HS-27A (cell line): ENCODE results near the gene TATDN2.

Source experiments
- DNase-seq: peaks from one replicate; pipeline ENCODE4 v3.0.0-alpha.2; 2012; ENCODE audit warnings: low read depth, missing footprints

TATDN2 gene

GRCh38 chr3:10319804-10320203, 71.5 kb downstream of the TATDN2 start:
- no peak for DNase-seq

DNA sequence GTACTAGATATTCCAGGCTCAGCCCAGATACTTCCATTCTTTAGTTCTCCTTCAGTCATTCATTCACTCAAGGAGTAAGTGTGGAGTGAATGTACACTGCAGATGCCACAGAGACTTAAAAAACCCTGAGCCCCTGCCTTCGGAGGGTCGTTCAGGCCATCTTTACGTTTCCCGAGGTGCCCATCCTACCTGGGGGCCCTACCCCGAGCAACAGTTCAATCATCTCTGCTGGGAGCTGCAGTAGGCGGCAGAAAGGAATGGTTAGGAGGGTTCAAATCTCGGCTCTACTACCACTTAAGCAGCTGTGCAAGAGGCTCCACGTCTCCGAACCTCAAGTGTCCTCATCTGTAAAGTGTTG, 72.0 kb downstream of the TATDN2 start:
- DNase-seq, result no peak

DNA sequence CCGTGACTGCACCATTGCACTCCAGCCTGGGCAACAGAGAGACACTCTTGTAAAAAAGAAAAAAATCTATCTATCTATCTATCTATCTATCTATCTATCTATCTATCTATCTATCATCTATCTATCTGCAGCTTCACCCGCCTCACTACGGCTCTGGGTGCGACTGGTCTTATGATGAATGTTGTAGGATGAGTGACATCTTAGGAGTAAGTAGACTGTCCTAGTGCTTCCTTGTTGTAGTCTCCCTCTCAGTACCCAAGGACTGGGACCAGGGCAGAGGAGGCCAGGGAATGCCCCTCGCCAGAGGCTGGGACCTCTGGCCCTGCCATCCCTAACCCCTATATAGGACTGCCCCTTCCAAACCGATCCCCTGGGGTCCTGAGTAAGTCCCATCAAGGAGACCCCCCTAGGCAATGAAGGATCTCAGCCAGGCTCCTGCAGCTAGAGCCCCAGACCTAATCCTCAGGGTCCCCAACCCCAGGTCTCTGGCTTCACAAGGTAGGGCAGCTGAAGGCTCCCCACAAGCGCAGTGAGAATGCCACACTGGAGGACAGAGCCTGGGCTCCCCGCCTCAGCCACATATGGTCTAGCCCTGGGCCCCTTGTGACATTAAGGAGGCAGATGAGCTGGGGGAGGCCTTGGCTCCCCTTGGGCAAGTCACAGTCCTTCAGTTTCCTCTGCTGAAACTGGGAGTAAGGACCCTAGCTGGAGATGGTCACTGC, 73.5 kb downstream of the TATDN2 start:
- no peak for DNase-seq

DNA sequence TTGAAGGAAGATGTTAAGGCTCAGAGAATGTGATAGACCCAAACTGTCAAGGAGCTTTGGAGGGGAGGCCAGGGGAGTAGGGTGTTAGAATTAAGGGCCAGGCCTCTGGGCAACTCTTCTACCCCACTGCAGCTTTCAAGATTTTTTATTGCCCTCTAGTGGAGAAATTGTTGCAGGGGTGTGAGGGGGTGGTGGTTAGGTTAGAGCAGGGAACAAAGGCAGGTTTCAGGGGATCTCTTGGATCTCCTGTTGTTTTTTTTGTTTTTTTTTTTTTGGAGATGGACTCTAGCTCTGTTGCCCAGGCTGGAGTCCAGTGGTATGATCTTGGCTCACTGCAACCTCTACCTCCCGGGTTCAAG, 74.1 kb downstream of the TATDN2 start:
- DNase-seq, result no peak

GRCh38 chr3:10327592-10327991, 79.3 kb downstream of the TATDN2 start:
- DNase-seq, result no peak

GRCh38 chr3:10328460-10329071, 80.3 kb downstream of the TATDN2 start:
- DNase-seq, result no peak

DNA sequence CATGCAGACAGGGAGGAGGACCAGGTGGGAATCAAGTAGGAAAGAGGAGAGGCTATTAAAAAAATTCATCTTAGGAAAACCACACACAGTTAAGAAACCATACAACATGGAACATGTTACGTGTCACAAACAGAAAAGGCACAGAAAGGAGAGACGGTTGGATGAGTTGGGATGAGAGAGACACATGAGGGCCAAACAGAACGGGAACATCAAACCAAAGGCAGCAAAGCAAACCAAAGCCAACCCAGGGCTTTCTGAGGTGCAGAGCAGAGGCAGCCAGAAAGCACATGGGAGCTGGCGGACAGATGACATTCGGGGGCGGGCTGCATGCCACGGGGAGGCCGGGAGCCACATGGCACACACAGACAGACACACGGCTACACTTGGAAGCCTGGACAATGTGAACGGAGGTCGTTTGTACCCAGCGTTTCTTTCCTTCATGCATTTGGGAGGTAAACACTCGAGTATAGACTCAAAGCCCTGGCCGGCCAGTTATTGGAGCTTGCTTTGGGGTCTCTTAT, 81.3 kb downstream of the TATDN2 start:
- DNase-seq, result no peak

DNA sequence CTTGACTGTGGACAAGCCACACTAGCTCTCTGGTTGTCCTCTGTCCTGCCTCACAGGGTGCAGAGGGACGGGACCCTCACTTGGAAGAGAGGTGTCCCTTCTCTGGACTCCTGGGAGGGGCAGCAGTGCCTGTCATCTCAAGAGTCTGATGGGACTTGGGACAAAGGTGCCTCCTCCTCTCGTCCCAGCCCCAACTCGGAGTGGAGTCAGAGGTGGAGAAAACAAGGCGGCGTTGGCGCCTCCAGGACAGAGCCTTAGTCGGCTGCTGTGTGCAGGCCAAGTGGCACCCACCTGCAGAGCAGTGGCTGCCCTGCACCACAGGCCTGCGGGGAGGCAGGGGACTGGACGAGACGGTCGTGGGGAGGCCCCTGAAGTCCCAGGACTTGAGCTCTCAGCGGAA, 82.1 kb downstream of the TATDN2 start:
- no peak for DNase-seq
